A549 (cell line): ENCODE measurements around the gene PARP12. TPM values are rescaled to one million over a fixed set of nuclear protein-coding genes. Genes with fewer than 3 reads are reported as not detected.

ENCODE experiments used
- ATAC-seq, 2 experiments: fragments of 200-7000 bp in 1 of 2; fragments of >200 bp in 1 of 2; cut with Nextera tagmentation in 1 of 2; cut with Tn5 transposase in 1 of 2; 3 replicates each; pipeline versions ENCODE4 v1.8.0 to v1.9.1; 2018 to 2020; ENCODE audit warnings: mild to moderate bottlenecking in 1 of 2, moderate library complexity in 1 of 2
- CTCF ChIA-PET: fragments of 300-600 bp; sonication (Branson Sonifier 250); formaldehyde crosslinking; extraction: SDS; loops from one replicate; lab custom pipeline; 2021; ENCODE audit warnings: antibody characterized with exemption, inconsistent platforms; lab: Yijun Ruan, JAX
- POLR2A ChIA-PET: fragments of 350-600 bp; formaldehyde crosslinking; extraction: SDS; loops from one replicate; lab custom pipeline; 2021; ENCODE audit warnings: antibody characterized with exemption, inconsistent platforms; lab: Yijun Ruan, JAX
- DNase-seq, 2 experiments: peaks; one replicate each; pipeline versions ENCODE4 v3.0.0 to v3.0.0-alpha.2; 2011 to 2016; ENCODE audit warnings: low read depth in 1 of 2, low spot score in 1 of 2
- FAIRE-seq: peaks from 2 replicates; lab custom pipeline; 2011; peaks lifted over from hg19 to GRCh38; lab: Jason Lieb, UNC
- H3K27ac ChIP-seq, 2 experiments: fragments of >200 bp; sonication (Bioruptor Twin); formaldehyde crosslinking; 3 replicates each; pipeline ENCODE4 v1.5.1; 2016 to 2017
- H3K4me1 ChIP-seq: fragments of >200 bp; sonication (Bioruptor Twin); formaldehyde crosslinking; 3 replicates; pipeline ENCODE4 v1.6.1; 2016
- H3K4me2 ChIP-seq: fragments of >200 bp; sonication (Bioruptor Twin); formaldehyde crosslinking; 3 replicates; pipeline ENCODE4 v1.6.1; 2016
- H3K4me3 ChIP-seq: fragments of >200 bp; sonication (Bioruptor Twin); formaldehyde crosslinking; 3 replicates; pipeline ENCODE4 v1.5.1; 2016
- H3K9me3 ChIP-seq: fragments of >200 bp; sonication (Bioruptor Twin); formaldehyde crosslinking; 3 replicates; pipeline ENCODE4 v1.6.1; 2016
- BCL3 ChIP-seq: fragments of >200 bp; sonication (Bioruptor Twin); formaldehyde crosslinking; IDR thresholded peaks from 3 replicates; pipeline ENCODE4 v1.6.1; 2016
- CHD2 ChIP-seq: fragments of 150-350 bp; IDR thresholded peaks from 2 replicates; pipeline ENCODE4 v1.6.1; 2014; ENCODE audit warnings: low read length; ENCODE audit not compliant: partially characterized antibody
- EHMT2 ChIP-seq: fragments of 200-600 bp; sonication (generic); IDR thresholded peaks from 2 replicates; pipeline ENCODE4 v1.6.1; 2016; ENCODE audit warnings: antibody characterized with exemption, low read depth, mild to moderate bottlenecking, moderate library complexity
- ESRRA ChIP-seq: fragments of 150-350 bp; IDR thresholded peaks from 2 replicates; pipeline ENCODE4 v1.6.1; 2014; ENCODE audit warnings: mild to moderate bottlenecking, low read length, borderline replicate concordance
- FOSB ChIP-seq: fragments of 250-450 bp; sonication (Bioruptor Pico); IDR thresholded peaks from 2 replicates; pipeline ENCODE4 v1.5.0; 2020; ENCODE audit warnings: mild to moderate bottlenecking, moderate library complexity
- HOXB5 ChIP-seq: fragments of 250-450 bp; sonication (Bioruptor Pico); IDR thresholded peaks from 2 replicates; pipeline ENCODE4 v1.5.0; 2020; ENCODE audit warnings: mild to moderate bottlenecking, moderate library complexity
- KDM5A ChIP-seq: fragments of 200-600 bp; sonication (generic); IDR thresholded peaks from 2 replicates; pipeline ENCODE4 v1.6.1; 2016; ENCODE audit warnings: antibody characterized with exemption, mild to moderate bottlenecking
- MYC ChIP-seq: IDR thresholded peaks from 2 replicates; pipeline ENCODE4 v1.6.1; 2012; ENCODE audit warnings: mild to moderate bottlenecking, inconsistent platforms, low read length, improper control_type of control experiment, borderline replicate concordance
- NFE2L2 ChIP-seq: fragments of 150-350 bp; conservative IDR thresholded peaks from 2 replicates; pipeline ENCODE4 v1.6.1; 2014; ENCODE audit warnings: low read length
- NPAS2 ChIP-seq: fragments of 250-450 bp; sonication (Bioruptor Pico); IDR thresholded peaks from 2 replicates; pipeline ENCODE4 v1.8.0; 2022; ENCODE audit warnings: mild to moderate bottlenecking, moderate library complexity, borderline replicate concordance
- NR3C1 ChIP-seq: fragments of >200 bp; sonication (Bioruptor Twin); formaldehyde crosslinking; IDR thresholded peaks from 3 replicates; pipeline ENCODE4 v1.6.1; 2017
- POLR2A ChIP-seq: IDR thresholded peaks from 2 replicates; pipeline ENCODE4 v1.6.1; 2012; ENCODE audit warnings: mild to moderate bottlenecking, low read length
- RARB ChIP-seq: fragments of 250-450 bp; sonication (Bioruptor Pico); IDR thresholded peaks from 2 replicates; pipeline ENCODE4 v1.8.0; 2021; ENCODE audit warnings: mild to moderate bottlenecking, moderate library complexity
- RFX5 ChIP-seq: fragments of 450-650 bp; IDR thresholded peaks from 2 replicates; pipeline ENCODE4 v1.7.1; 2014; ENCODE audit warnings: antibody characterized with exemption, mild to moderate bottlenecking, moderate library complexity
- RNF2 ChIP-seq: fragments of 200-600 bp; sonication (generic); IDR thresholded peaks from 2 replicates; pipeline ENCODE4 v1.6.1; 2016; ENCODE audit warnings: low read depth, mild to moderate bottlenecking, antibody characterized with exemption, moderate library complexity, borderline replicate concordance
- SREBF2 ChIP-seq: fragments of 450-650 bp; IDR thresholded peaks from 2 replicates; pipeline ENCODE4 v1.6.1; 2014; ENCODE audit warnings: mild to moderate bottlenecking, moderate library complexity
- TP53 ChIP-seq: fragments of 250-450 bp; sonication (Bioruptor Pico); IDR thresholded peaks from 2 replicates; pipeline ENCODE4 v1.5.0; 2021; ENCODE audit warnings: mild to moderate bottlenecking, moderate library complexity
- USF2 ChIP-seq: fragments of 450-650 bp; IDR thresholded peaks from 2 replicates; pipeline ENCODE4 v1.6.1; 2014; ENCODE audit warnings: antibody characterized with exemption
- ZSCAN20 ChIP-seq: fragments of 250-450 bp; sonication (Bioruptor Pico); IDR thresholded peaks from 2 replicates; pipeline ENCODE4 v1.8.0; 2022; ENCODE audit warnings: mild to moderate bottlenecking, moderate library complexity
- WGBS: methylation state at CpG from one replicate; pipeline ENCODE4 v1.1.6; 2017; ENCODE audit errors: missing lambda C conversion rate; 5-methylcytosine and 5-hydroxymethylcytosine counted together
- polyA plus RNA-seq, 4 experiments: library from polyadenylated mRNA; depleted of rRNA in 3 of 4; stranded (reverse); fragments of >200 nt; fragmentation: RNase III in 1 of 4; extraction: RNeasy Plus Mini Kit Qiagen cat#74134 plus additional on column Dnase treatment in 1 of 4; gene quantifications; 2 replicates in 3 of 4; 3 replicates in 1 of 4; pipeline ENCODE4 v1.2.3, GENCODE V29; 2011 to 2017
- TF ChIP-seq, protein P1 (sequence below): fragments of >200 bp; sonication (Bioruptor Twin); formaldehyde crosslinking; IDR thresholded peaks from 3 replicates; pipeline ENCODE4 v1.5.1; 2016
- TF ChIP-seq, protein P2 (sequence below): fragments of 200-600 bp; sonication (generic); IDR thresholded peaks from 2 replicates; pipeline ENCODE4 v1.6.1; 2016; ENCODE audit warnings: antibody characterized with exemption, mild to moderate bottlenecking, moderate library complexity

PARP12 gene
- polyA plus RNA-seq, 2 of the 4 experiments (the other 2 are of a cell fraction): 10.0 to 16.0 TPM

DNA sequence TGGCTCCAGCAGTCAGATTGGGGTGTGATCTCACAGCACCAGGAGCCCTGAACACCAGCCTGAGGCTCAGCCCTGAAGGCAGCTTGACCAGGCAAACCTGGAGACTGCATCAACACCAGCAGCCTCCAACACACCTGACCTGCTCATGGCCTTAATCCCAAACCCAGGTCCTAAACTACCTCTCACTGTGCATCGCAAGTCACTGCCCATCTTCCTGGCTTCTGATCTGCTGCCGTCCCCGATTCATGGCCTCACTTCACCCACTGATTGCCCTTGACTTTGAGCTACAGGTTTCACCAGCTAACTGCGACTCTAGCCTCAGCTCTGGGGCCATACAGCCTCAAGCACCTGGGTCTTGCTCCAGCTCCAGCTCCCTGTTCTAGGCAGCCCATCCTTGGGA, 49.1 kb downstream of the PARP12 start:
- H3K4me2 ChIP-seq: no peak overlapping the region
- 87% methylated on average over 4 of the region's 4 CpGs for WGBS
- CTCF ChIA-PET: interaction anchor here (0.8 to 1.5 kb wide), 4 partner anchors 11 to 518 kb away, joined by 3 to 5 read pairs (median 4); no protein-coding TSS in a partner anchor
- FAIRE-seq: no peak
- H3K4me3 ChIP-seq: no peak overlapping the region
- POLR2A ChIA-PET: no interaction called here
- no peak for DNase-seq
- TF ChIP-seq, protein P1, sequence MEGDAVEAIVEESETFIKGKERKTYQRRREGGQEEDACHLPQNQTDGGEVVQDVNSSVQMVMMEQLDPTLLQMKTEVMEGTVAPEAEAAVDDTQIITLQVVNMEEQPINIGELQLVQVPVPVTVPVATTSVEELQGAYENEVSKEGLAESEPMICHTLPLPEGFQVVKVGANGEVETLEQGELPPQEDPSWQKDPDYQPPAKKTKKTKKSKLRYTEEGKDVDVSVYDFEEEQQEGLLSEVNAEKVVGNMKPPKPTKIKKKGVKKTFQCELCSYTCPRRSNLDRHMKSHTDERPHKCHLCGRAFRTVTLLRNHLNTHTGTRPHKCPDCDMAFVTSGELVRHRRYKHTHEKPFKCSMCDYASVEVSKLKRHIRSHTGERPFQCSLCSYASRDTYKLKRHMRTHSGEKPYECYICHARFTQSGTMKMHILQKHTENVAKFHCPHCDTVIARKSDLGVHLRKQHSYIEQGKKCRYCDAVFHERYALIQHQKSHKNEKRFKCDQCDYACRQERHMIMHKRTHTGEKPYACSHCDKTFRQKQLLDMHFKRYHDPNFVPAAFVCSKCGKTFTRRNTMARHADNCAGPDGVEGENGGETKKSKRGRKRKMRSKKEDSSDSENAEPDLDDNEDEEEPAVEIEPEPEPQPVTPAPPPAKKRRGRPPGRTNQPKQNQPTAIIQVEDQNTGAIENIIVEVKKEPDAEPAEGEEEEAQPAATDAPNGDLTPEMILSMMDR: no peak
- TF ChIP-seq HOXB5 (CRISPR knock-in tag) (no peak), RNF2 (no peak), NR3C1 (no peak), EHMT2 (no peak), NPAS2 (CRISPR knock-in tag) (no peak)
- TF ChIP-seq, protein P2, sequence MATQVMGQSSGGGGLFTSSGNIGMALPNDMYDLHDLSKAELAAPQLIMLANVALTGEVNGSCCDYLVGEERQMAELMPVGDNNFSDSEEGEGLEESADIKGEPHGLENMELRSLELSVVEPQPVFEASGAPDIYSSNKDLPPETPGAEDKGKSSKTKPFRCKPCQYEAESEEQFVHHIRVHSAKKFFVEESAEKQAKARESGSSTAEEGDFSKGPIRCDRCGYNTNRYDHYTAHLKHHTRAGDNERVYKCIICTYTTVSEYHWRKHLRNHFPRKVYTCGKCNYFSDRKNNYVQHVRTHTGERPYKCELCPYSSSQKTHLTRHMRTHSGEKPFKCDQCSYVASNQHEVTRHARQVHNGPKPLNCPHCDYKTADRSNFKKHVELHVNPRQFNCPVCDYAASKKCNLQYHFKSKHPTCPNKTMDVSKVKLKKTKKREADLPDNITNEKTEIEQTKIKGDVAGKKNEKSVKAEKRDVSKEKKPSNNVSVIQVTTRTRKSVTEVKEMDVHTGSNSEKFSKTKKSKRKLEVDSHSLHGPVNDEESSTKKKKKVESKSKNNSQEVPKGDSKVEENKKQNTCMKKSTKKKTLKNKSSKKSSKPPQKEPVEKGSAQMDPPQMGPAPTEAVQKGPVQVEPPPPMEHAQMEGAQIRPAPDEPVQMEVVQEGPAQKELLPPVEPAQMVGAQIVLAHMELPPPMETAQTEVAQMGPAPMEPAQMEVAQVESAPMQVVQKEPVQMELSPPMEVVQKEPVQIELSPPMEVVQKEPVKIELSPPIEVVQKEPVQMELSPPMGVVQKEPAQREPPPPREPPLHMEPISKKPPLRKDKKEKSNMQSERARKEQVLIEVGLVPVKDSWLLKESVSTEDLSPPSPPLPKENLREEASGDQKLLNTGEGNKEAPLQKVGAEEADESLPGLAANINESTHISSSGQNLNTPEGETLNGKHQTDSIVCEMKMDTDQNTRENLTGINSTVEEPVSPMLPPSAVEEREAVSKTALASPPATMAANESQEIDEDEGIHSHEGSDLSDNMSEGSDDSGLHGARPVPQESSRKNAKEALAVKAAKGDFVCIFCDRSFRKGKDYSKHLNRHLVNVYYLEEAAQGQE: no peak
- ATAC-seq: no peak
- H3K27ac ChIP-seq: no peak overlapping the region
- H3K4me1 ChIP-seq: no peaks in the 10 kb centered on the region
- no peaks in the 10 kb centered on the region for H3K9me3 ChIP-seq

DNA sequence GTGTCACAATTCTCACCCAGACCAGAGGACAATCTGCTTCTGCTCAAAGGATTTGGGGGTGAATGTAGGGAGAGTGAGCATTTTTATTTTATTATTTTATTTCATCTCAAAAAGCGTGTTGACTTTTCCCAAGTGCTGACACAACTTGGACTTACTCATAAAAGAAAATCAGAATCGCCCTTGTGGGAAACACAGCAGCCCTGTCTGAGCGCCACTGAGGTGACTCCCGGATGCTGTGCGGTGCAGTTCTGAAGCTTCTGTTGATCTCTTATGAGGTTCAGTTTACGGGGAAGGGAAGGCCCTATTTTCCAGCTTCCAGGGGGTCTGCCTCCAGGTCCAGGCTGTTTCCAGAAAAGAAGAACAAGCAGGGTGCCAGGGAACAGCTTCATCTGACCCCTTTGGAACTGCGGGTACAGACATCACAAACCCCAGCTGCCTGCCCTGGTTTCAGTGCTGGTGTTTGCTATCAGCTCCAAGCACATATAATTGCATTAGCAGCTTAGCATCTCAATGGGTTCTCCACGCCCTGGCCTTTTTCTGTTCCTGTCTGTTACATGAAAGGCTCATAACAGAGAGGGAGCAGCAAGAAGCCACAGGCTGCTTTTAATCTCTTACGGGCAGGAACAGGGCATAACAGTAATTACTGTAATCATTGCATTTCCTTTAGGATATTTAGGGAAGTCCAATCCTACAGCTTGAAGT, 52.4 kb downstream of the PARP12 start:
- CTCF ChIA-PET: interaction anchor here (0.8 to 1.3 kb wide), 4 partner anchors 8 to 365 kb away, joined by 3 to 4 read pairs (median 3); no protein-coding TSS in a partner anchor
- Histone ChIP-seq H3K9me3 (no peaks in the 10 kb centered on the region), H3K4me3 (no peak overlapping the region), H3K4me2 (no peak overlapping the region), H3K27ac (no peak overlapping the region), H3K4me1 (no peaks in the 10 kb centered on the region)
- TF ChIP-seq RFX5: no peak
- no peak for TF ChIP-seq NPAS2 (CRISPR knock-in tag)
- no peak for TF ChIP-seq KDM5A
- TF ChIP-seq USF2: no peak
- TF ChIP-seq SREBF2: no peak
- no peak for TF ChIP-seq ZSCAN20 (CRISPR knock-in tag)
- TF ChIP-seq BCL3: no peak
- TF ChIP-seq CHD2: no peak
- no peak for TF ChIP-seq RARB (CRISPR knock-in tag)
- no peak for TF ChIP-seq FOSB (CRISPR knock-in tag)
- TF ChIP-seq MYC: no peak
- no peak for TF ChIP-seq NFE2L2
- TF ChIP-seq POLR2A: no peak
- no peak for TF ChIP-seq TP53
- no peak for TF ChIP-seq ESRRA
- FAIRE-seq: no peak
- no peak for DNase-seq
- POLR2A ChIA-PET: no interaction called here
- ATAC-seq: no peak
- WGBS: 75% methylated on average over 9 of the region's 9 CpGs
